HuH-7 (cell line): Measurements from ENCODE around the gene VAT1.
"Not testable (repeated sequence)": the region's sequence is repeated elsewhere in the genome, so short reads cannot be mapped to it uniquely, and the experiment has no call there.

Experiments used
- DNase-seq: peaks from one replicate; pipeline ENCODE4 v3.0.0; 2011; ENCODE audit warnings: low spot score

The VAT1 gene

GRCh38 chr17:43021741-43022512, at the start of gene VAT1:
Gene VAT1, minus strand, starts transcription at chr17:43022385. Its CDS starts 63 bp downstream, at chr17:43022322.
- peak; percentile 87 for DNase-seq

GRCh38 chr17:43070872-43071271, 48.7 kb upstream of the VAT1 start:
- DNase-seq = no peak

- DNase-seq = no peak
These were observed 48.1 kb upstream of the VAT1 start for GRCh38 chr17:43070257-43070656.

- DNase-seq = no peak
These were observed 47.2 kb upstream of the VAT1 start for GRCh38 chr17:43069368-43069898.

GRCh38 chr17:43068570-43069367, 46.6 kb upstream of the VAT1 start:
- peak; percentile 67 for DNase-seq

GRCh38 chr17:43062984-43063638, 40.9 kb upstream of the VAT1 start:
- no peak for DNase-seq

GRCh38 chr17:43056051-43056450, 33.9 kb upstream of the VAT1 start:
- DNase-seq = no peak

GRCh38 chr17:43053008-43053407, 30.8 kb upstream of the VAT1 start:
- not testable (repeated sequence) for DNase-seq

- DNase-seq = no peak
These were observed 29.8 kb upstream of the VAT1 start for GRCh38 chr17:43051969-43052368.

GRCh38 chr17:43044024-43044423, 21.8 kb upstream of the VAT1 start:
- no peak for DNase-seq

- no peak for DNase-seq
These were observed 21.1 kb upstream of the VAT1 start for GRCh38 chr17:43043307-43043706.

- no peak for DNase-seq
These were observed 19.9 kb upstream of the VAT1 start for GRCh38 chr17:43042025-43042628.

GRCh38 chr17:43040655-43041054, 18.5 kb upstream of the VAT1 start:
- peak; percentile 67 for DNase-seq

GRCh38 chr17:43039646-43040045, 17.5 kb upstream of the VAT1 start:
- no peak for DNase-seq

- DNase-seq = no peak
These were observed 12.7 kb upstream of the VAT1 start for GRCh38 chr17:43034894-43035293.

GRCh38 chr17:43033948-43034881, 12.0 kb upstream of the VAT1 start:
- DNase-seq = no peak

GRCh38 chr17:43031666-43032065, 9.5 kb upstream of the VAT1 start:
- no peak for DNase-seq

GRCh38 chr17:43030137-43030767, 8.1 kb upstream of the VAT1 start:
- DNase-seq = no peak

GRCh38 chr17:43028221-43028861, 6.2 kb upstream of the VAT1 start:
- DNase-seq = no peak
